Left ventricle myocardium inferior (tissue), 1 donor: ENCODE data around the gene EP400. TPM values are rescaled to one million over a fixed set of nuclear protein-coding genes. Genes with fewer than 3 reads are reported as not detected.

ENCODE experiments used
- DNase-seq: peaks from one replicate; pipeline ENCODE4 v3.0.0-alpha.2; 2020
- H3K27ac ChIP-seq: fragments of 200-600 bp; replicated peaks from 2 replicates; pipeline ENCODE4 v1.8.0; 2021
- H3K27me3 ChIP-seq: fragments of 200-600 bp; 2 replicates; pipeline ENCODE4 v1.8.0; 2021; ENCODE audit warnings: low read depth
- H3K36me3 ChIP-seq: fragments of 200-600 bp; 2 replicates; pipeline ENCODE4 v1.8.0; 2021
- H3K4me1 ChIP-seq: fragments of 200-600 bp; 2 replicates; pipeline ENCODE4 v1.8.0; 2021
- H3K4me3 ChIP-seq: fragments of 200-600 bp; 2 replicates; pipeline ENCODE4 v1.8.0; 2021; ENCODE audit warnings: mild to moderate bottlenecking, moderate library complexity
- H3K9me3 ChIP-seq: fragments of 200-600 bp; replicated peaks from 2 replicates; pipeline ENCODE4 v1.8.0; 2021
- CTCF ChIP-seq: fragments of 200-600 bp; IDR thresholded peaks from 2 replicates; pipeline ENCODE4 v1.8.0; 2021; ENCODE audit warnings: antibody characterized with exemption, mild to moderate bottlenecking, borderline replicate concordance
- intact Hi-C: fragments of 100-400 bp; cut with micrococcal nuclease; formaldehyde crosslinking; loops from one replicate; pipeline ENCODE4 v1.11.0; 2022
- total RNA-seq: library from RNA; stranded (reverse); fragmentation: NEBNext Ultra II Directional; extraction: Animal tissue kit (Norgen Biotek cat#: 25700); gene quantifications from one replicate; pipeline ENCODE4 v1.2.1, GENCODE V29; 2021
- donor health status: DM: no; HTN: yes; CAD: no; lungs with severe emphysema.

The EP400 gene
- total RNA-seq, 1 donor from 2014 or later, result 15.3 TPM

DNA sequence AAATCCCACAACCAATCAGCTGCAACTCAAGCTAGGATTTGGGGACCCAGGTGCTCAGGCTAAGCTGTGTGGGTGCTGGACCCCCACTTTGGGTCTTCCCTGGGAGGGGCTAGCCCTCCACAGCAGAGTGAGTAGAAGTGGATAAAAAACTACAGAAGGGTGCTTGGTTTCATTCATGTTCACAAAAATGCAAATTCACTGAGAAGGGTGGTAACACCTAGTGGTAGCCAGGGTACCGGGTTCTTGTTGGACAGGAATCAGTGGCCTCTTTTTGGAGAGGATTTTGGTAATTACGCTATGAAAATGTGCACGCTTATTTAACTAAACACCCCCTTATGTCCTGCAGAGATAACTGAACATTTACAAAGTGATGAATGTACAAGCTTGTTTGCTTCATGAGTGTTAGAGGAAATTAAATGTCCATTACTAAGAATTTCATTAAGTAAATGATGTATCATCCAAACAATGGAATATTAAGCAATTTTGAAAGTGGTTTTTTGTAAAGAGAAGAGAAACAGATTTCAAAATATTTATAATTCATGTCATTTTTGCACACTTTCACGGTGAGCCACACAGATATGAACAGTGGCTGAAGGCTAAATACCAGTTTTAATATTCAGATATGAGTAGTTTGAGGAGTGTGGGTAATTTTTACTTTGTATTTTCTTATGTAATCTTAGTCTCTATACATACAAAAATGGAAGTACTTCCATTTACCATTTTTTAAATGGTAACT, 116.0 kb downstream of the EP400 start:
- Histone ChIP-seq H3K36me3 (peaks cover 91% of the 10 kb centered on the region), H3K27ac (no peak overlapping the region), H3K4me1 (peaks cover 3% of the 10 kb centered on the region), H3K4me3 (no peak overlapping the region), H3K27me3 (no peaks in the 10 kb centered on the region), H3K9me3 (no peaks in the 10 kb centered on the region)
- no peak for TF ChIP-seq CTCF
- intact Hi-C loops, result no loop called here
- DNase-seq, result no peak

- Histone ChIP-seq H3K4me1 (peaks cover 8% of the 10 kb centered on the region), H3K36me3 (peaks cover 90% of the 10 kb centered on the region), H3K9me3 (no peaks in the 10 kb centered on the region), H3K27me3 (no peaks in the 10 kb centered on the region), H3K4me3 (no peak overlapping the region), H3K27ac (no peak overlapping the region)
- no peak for TF ChIP-seq CTCF
- DNase-seq, result no peak
- intact Hi-C loops, result no loop called here
Measured at GRCh38 chr12:132066345-132066685, 116.6 kb downstream of the EP400 start.

DNA sequence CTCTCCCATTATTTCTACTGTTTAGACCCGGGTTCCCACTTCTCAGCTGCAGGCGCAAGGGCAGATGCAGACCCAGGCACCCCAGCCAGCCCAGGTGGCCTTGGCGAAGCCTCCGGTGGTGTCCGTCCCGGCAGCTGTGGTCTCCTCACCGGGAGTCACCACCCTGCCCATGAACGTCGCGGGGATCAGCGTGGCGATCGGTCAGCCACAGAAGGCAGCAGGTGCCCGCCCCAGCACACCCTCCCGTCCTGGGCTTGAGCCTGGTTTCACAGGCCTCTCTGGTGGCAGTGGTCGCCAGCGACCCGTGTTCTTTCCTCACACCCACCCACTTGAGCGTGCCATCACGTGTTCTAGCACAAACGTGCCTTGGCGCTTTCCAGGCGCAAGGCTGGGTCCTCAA, 117.0 kb downstream of the EP400 start:
- DNase-seq, result no peak
- TF ChIP-seq CTCF, result no peak
- intact Hi-C loops, result no loop called here
- peaks cover 92% of the 10 kb centered on the region for H3K36me3 ChIP-seq
- H3K9me3 ChIP-seq, result no peaks in the 10 kb centered on the region
- H3K4me3 ChIP-seq, result no peak overlapping the region
- H3K27ac ChIP-seq, result no peak overlapping the region
- peaks cover 10% of the 10 kb centered on the region for H3K4me1 ChIP-seq
- H3K27me3 ChIP-seq, result no peaks in the 10 kb centered on the region

DNA sequence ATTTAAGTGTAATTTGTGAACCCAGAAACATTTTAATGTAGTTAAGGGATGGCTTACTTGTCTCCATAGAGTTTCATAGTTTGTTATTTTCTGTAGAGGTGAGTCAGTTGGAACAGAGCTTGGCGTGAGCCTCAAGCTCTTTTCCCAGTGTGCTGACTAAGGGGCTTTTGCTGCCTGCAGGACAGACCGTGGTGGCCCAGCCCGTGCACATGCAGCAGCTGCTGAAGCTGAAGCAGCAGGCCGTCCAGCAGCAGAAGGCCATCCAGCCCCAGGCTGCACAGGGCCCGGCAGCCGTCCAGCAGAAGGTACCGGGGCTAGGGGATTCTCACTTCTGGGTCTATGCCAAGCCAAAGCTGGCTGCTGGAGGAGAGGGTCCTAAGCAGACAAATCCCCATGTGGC, 117.4 kb downstream of the EP400 start:
- no peak overlapping the region for H3K27ac ChIP-seq

DNA sequence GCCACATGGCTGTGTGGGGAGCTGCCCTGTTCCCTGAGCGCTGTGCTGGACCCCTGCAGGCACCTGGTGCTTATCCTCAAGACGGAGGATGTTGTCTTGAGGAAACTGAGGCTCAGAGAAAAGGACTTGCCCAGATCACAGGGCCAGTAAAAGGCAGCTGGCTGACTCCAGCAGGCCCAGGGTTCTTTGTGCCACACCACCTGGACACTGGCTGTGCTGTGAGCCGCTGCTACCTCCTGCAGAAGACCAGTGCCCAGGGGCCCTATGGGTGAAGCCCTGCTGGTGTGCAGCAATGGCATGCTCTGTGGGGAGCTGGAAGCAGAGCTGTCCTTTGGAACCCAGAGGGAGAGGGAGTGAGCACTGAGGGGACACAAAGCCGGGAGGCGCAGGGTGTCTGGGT, 118.5 kb downstream of the EP400 start:
- no peaks in the 10 kb centered on the region for H3K9me3 ChIP-seq
- no peak for DNase-seq
- no peak overlapping the region for H3K27ac ChIP-seq
- TF ChIP-seq CTCF, result no peak
- peaks cover 85% of the 10 kb centered on the region for H3K36me3 ChIP-seq
- peaks cover 10% of the 10 kb centered on the region for H3K4me1 ChIP-seq
- no peak overlapping the region for H3K4me3 ChIP-seq
- H3K27me3 ChIP-seq, result no peaks in the 10 kb centered on the region
- intact Hi-C loops, result no loop called here

More for the DNA sequence above, 117.4 kb downstream of the EP400 start:
- intact Hi-C loops, result no loop called here
- no peak overlapping the region for H3K4me3 ChIP-seq
- H3K36me3 ChIP-seq, result peaks cover 90% of the 10 kb centered on the region
- DNase-seq, result no peak
- no peak for TF ChIP-seq CTCF
- H3K9me3 ChIP-seq, result no peaks in the 10 kb centered on the region
- no peaks in the 10 kb centered on the region for H3K27me3 ChIP-seq
- H3K4me1 ChIP-seq, result peaks cover 10% of the 10 kb centered on the region
